T-helper 22 cell (primary cell): ENCODE results near the gene CPVL.

Experiments used
- DNase-seq: peaks from one replicate; pipeline ENCODE4 v3.0.0-alpha.2; 2020; ENCODE audit warnings: low read depth

Gene CPVL

DNA sequence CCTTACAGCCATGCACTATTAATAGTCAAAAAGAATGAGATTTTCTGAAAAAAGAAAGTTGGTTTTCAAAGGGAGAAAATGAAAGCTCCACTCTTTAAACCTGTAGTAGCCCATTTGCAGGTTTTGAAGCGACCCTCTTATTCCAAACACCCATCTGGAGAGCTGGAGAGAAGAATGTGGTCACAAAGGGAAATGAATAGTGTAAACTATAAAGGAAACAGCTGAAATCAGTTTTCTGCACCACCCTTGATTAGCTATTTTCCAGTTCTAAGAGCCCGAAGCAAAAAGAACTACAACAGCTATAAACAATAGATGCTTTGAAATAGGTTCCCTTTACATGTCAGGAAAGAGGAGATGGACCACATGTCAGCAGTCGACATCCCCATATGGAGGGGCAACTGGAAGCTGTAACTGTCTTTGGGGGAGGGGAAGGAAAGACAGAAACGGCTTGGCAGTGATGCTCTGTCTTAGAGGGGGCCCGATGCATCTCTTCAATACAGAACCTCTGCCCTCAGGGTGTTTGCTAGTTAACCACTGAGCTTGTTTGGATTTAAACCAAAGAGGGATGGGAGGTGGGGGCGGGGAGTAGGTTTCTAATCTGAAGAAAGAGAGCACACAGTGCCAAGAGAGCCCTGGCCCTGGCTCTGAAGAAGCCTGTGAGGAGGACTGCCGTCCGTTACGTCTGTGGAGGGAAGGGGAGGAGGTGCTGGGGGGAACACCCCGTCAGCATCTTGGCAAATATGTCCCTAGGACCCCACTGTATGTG is 55.3 kb downstream of the CPVL start:
- no peak for DNase-seq

DNA sequence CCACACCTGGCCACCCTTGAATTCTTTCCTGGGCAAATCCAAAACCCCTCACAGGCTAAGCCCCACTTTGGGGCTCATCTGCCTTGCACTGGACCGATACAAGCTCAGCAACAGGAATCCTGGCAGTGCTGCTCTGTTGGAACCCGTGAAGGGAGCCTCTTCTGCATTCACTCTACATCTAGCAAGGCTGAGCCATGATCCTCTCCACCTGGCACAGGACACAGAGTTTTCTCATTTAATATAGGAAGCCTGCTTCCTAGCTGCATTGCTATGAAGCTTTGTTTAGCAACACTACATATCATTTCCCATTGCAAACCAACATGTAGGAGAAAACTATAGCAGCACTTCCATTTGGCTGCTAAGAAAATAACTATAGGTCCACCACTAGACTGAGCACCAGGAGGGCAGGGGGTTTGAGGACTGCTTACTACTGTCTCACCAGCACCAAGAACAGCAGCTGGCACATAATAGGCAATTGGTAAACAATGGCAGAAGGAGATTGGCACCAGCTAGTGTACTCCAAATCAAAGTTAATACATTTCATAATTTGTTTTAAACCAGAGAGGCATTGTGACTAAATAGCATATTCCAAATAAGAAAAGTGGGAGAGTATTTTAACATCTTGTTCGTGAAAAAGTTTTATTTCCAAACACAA is 56.1 kb downstream of the CPVL start:
- DNase-seq: no peak

DNA sequence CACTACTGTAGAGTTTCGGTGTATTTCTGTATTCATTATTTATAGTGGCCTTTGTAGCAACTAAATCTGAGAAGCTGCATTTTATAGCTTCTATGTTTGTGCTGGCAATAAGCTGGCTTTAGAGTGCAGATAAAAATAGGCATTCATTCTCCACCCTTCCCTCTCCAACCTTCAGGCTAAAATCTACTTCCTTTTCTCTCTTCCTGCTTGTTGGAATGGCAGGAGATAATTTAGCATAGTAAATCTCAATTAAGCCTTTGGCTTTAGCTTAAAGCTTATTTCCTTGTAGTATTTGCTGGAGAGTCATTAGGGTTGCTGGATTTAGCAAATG is 58.5 kb downstream of the CPVL start:
- no peak for DNase-seq

DNA sequence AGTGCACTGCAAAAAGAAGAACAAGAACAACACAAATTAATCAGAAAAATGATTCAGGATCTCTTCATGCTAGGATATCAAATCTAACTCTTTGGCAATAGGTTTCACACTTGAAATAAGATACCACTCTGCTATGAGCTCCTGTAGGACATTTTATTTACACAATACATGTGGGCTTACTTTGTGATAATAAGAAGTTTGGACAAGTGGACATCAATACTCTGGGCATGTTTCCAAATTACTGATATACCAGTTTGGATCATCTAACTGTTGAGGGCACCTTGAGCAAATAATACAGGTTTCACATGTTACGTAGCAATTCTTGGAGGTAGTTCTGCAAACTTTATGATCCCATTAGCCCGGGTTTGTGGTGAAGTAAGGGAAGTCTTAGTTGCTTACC is 59.8 kb downstream of the CPVL start:
- DNase-seq: no peak

DNA sequence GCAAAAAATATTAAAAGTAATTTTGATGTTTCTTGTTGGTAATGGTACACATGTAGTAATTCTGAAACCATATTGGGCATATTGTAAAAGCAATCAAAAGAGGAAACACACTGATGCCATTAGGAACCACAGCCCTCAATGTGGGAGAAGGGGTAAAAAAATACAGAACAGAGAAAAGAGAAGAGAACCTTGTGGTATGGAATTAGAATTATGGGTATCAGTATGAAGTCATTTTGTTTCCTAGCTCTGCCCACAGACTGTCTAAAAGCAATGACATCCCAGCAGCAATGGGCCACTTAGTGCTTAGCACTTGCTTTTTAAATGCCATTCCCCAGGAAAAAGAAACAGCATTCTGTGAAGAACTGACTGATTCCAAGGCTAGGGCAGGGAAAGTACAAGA is 61.5 kb downstream of the CPVL start:
- no peak for DNase-seq

DNA sequence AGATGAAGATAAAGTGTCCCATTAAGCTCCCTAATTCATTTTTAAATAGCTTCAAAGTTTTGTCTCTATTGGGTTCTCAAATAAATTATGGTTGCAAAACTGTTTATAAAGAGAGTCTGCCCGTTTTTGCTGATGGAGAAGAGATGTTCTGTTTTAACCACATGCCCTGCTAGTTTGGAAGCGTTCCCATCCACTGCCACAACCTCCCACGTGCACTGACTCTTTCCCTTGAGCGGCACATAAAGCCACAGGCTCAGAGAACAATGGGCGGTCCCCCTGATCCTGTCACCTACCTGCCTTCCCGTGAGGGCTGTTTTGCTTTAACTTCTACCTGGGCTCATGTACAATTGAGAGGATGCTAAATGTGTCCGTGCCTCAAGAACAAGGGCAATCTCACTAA is 65.5 kb downstream of the CPVL start:
- no peak for DNase-seq

DNA sequence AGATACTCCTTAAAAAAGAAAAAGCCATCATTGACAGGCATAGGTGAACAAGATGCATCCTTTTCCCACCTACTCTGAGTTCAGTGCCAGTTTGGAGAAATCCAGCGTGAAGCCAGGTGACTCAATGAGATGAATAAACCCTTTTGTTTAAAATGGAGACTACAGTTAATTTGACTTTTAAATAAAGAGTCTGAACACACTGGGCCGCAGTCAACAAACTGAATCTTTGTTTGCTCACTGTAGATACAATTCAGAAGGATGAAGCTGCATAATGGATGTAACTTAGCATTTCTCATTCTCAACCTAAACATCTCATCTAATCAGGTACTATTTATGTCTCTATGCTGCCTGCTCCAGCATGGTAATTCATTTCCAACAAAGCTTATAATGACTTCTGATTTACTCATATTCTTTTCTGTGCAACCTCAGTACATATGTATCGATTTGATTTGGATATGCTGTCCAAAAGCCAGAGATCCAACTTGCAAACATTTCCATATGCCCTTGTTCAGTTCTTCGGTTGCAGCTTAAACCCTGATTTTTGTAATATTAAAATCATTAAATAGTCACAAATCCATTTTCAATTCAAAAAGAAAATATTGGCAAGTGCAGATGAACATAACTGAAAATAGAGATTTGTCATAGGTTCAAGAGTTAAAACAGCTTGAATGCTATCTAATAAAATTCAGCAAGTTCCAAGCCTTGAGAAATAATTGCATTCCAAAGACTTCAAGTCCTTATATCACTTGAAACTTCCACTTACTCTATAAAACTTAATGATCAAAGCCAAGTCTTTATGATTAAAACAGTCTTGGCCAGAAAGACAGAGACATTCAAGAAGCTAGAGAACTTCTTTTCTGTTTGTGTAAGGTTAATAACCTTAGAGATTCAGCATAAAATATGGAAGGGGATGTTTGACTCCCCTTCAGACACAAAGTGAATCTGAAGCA is 67.8 kb downstream of the CPVL start:
- DNase-seq: no peak

DNA sequence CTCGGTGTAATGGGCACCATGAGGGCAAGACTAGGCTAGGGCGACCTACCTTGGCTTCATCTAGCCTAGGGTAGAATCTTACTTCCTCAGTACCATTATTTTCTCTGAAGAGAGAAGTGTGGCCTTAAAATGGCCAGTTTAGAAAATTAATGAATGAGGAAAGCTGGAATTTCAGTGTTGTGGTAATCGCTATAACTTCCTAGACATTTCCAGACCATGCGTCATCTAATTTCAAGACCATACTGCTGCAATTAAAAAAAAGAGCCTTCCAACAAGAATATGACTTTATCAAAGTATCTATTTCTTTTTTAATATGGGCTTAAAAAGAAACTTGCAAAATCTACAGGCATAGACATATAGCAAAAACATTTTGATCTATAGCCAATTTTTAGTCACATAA is 68.5 kb downstream of the CPVL start:
- no peak for DNase-seq

DNA sequence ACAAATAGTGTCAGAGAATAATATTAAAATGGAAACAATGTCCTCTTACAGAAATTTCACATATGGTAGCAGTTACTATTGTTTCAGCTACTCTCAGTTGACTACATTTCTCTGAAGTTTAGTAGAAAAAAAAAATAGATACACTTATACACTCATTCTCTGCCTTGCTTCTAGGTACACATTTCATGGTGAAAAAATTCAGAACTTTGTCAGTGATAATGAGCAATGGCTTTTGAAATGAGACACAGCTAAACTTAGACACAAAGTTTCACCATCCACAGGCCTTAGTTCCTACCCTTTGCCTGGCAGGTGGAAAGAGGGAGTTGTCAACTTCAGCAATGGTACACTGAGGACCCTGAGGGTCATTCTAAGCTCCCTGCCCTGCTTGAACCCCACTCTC is 69.2 kb downstream of the CPVL start:
- DNase-seq: no peak

DNA sequence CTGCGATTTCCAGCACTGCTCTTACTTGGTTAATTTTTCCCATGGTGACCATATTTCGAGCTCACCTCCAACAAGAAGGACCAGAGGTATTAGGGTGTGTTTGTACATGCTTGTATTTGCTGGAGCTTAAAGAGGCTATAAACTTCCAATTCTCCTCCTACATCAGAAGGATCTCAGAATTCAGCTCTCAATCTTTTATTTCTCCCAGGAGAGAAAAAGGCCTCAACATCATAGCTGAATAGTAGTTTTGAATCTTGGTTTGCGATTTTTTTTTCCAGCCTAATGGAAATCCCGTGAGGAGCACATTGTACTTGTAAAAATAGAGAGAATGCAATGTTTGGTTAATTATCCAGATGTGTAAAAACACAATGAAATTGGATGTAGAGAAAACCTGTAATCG is 69.7 kb downstream of the CPVL start:
- no peak for DNase-seq

DNA sequence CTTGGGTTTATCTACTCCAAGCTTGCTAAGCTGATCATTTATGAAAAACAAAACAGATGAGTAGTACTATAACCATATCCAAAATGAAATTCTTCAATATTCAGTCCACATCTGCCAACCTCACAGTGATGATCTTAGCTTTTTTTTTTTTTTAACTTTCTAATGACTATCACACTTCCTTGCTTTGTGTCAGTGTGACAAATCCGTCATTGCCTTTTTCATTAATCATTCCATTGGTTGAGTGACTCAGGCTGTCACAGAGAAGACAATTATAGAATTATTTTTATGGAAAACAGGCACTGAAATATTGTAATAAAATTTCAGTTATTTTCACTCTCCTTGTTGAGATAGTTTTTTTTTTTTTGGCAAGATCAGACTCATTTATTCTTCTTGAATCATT is 70.7 kb downstream of the CPVL start:
- DNase-seq: no peak

DNA sequence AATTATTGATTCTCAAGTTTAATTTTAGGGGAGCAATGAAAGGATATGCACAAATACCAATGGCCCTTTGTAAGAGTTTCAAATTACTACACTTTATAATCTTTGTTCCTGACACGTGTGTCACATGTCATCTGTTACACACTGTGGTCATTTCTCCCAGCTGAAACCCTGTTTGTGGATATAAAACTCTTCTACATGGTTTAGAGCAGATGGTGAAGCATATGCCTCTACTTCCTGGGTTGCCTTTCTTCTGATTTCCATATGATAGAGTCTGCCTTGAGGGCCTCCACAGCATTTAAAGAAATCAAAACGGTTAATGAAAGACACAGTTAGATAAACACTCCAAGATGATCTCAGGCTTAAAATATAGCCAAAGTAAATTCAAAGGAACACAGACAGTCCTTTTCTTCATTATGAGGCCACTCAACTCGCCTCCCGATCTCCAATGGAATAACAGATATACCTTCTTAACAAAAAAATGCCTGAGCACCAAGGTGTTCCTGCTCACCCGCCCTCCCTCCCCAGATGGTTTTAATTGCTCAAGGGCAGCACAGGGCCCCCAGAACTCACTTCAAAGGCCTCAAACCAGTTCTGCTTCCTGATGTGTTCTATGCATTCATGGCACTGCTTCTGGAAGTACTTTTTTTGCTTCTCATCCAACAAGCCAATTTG is 75.0 kb downstream of the CPVL start:
- DNase-seq: no peak

DNA sequence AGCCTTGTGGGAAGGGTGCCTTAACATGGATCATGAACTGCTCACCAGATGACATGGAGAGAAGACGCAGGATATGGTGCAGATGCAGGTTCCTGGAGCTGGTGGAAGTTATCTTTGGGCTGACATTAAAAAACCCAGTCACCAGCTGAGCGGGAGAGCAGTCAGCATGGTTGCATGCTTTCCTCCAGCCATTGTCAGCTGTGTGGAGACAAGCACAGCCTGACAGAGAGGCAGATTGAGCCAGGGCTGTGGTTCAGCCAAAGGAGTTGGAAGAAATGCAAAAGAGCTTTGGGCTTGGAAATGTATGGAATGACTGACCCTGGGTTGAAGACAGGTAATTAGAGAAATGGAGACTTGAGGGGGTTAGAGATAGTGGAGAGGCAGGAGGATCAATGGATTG is 79.7 kb downstream of the CPVL start:
- no peak for DNase-seq

DNA sequence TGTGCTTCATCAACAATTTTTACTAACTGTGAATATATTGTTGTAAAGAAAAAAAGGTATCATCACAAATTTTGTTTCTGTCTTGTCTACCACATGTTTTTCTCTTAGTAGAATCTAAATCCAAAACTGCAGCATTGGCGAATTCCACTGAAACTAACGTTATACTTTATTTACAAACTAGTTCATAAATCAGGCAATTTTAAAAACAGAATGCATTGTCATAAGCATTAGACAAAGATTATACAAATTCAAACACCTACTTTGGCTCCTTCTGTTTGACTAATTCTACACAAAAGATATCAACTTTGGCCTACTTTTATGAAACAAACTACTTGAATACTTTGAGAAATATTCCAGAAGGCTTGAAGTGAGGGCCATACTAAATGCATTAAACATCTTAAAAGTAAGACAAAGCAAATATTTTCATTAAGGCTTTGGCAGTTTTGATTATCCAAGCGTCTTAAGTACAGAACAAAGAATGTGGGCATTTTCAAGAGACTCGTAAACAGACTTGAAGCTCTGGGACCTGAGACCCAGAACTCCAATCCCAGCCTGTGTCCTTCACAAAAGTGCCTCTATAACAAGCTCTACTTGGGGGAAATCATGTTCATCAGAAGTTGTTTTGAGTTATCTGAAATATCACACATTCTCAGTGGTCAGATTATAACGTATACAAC is 81.0 kb downstream of the CPVL start:
- no peak for DNase-seq

DNA sequence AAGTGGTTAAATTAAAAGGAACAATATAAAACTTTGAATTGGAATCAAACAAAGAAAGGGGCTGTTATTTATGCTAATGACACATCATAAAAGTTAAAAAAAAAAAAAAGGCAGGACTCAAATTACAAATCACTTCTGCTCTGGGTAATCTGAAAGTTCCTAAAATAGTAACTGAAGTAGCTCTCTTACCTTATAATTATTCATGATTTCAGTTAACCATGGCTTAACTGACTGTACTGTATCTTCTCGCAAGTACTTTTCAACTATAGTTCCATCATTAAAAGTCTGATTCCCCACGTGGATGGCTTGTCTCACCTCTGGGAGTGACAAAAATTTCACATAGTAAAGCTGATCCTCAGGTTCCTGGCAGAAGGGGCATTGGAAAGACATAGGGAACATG is 82.5 kb downstream of the CPVL start:
- DNase-seq: no peak

DNA sequence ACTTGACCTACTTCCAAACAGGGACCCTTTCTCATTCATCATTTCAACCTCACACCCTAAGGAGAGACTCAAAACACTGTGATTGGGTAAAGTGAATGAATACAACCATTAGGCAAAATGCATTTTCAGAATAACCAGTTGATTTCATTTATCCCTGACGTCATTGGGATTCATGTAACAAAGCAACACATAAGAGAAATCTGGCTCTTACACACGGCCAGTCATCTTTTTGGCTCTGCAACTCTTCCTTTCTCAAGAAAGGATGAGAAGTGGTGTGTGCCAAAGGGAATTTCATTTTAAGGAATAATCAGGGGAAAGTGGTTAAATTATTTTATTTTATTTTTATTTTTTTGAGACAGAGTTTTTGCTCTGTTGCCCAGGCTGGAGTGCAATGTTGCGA is 83.1 kb downstream of the CPVL start:
- no peak for DNase-seq

DNA sequence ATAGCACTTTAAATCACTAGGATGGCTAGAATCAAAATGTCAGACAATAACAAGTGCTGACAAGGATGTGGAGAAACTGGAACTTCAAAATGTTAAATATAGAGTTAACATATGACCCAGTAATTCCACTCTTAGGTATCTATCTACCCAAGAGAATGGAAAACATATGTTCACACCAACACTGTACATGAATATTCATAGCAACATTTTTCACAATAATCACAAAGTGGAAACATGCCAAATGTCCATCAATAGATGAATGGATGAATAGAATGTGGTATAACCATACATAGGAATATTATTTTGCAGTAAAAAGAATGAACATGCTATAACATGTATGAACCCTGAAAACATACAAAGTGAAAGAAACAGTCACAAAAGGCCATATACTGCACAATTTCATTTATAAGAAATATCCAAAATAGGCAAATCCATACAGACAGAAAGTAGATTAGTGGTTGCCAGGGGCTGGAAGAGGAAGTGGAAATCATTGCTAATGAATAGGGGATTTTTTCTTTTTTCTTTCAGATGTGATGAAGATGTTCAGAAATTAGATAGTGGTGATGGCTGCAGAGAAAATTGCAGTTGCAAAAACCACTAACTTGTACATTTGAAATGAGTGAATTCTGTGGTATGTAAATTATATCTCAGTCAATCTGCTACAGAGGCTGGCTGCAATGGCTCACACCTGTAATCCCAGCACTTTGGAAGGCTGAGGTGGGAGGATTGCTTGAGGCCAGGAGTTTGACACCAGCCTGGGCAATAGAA is 93.0 kb downstream of the CPVL start:
- no peak for DNase-seq

DNA sequence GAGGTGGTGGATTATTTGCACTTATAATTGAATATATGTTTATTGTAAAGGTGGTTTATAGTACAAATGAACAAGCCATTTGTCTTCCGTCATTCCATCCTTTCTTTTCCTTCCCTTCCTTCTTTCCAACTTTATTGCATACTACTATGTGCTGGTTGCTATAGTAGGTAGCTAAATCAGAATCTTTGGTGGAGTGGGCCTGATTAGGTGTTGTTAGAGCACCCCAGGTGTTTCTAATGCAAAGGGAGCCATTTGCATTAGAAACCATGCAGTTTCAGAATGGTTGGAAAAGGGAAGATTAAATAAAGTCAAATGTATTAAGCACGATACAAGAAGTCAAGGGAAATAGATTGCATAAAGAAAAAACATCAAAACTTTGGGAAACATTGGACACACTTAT is 99.4 kb downstream of the CPVL start:
- no peak for DNase-seq

DNA sequence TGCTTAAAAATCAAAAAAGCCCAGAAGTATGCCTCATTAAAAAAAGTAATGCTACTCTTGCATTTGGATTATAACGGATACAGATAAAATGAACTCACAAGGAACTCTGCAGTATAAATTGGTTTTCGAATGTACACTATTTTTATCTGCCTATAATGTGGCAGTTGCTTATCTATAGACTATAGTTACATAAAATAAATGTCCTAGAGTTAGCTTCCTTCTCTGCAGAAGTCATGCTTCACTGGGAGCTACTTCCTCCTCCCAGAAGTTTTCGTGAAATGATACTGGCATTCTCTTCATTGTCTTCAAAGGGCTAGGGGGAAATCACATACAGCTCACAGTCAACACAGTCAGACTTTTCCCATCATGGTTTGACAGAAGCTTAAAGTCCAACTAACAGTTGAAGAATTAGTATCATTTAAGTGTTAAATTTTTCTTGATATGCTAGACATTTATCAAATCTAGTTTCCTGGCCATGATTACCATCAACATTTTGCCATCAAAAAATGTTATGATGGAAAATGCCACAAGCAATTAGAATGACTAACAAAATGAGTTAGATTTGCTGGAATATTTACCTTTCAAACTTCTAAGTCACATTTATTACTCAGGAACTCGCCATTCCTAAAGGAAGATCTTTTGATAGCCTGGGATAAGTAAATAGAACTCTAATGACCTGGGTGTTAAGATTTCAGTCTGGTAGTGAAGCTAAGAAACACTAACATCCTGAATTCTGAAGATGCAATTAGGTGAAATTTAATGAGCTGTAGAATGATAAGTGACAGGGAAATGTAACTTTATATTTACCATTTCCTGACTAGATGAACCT is 100.9 kb downstream of the CPVL start:
- no peak for DNase-seq

DNA sequence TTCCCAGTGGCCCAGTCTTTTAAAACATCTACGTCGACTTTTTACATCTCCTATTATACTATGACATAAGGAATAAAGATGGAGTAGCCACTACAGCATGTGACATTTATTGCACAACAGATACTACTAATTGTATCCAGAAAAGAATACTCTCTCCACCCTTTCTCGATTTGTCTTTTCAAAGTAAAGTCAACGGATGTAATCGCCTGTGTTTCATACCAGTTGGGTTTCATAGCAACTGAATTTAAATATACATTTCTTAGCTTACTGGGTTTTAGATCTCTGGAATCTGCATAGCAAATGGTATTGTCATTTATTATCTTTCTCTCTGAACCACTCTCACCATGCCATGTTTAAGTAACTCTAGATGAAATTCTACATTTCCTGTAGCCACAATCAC is 101.8 kb downstream of the CPVL start:
- DNase-seq: no peak
